Subcutaneous abdominal adipose tissue (tissue), 5 donors: Measurements from ENCODE around the gene SLC26A1.
"Not testable (repeated sequence)": the region's sequence is repeated elsewhere in the genome, so short reads cannot be mapped to it uniquely, and the experiment has no call there.

ENCODE experiments used
- H3K27ac ChIP-seq: one replicate; pipeline ENCODE4 v1.7.0; 2013; ENCODE audit warnings: low read depth, mild to moderate bottlenecking, inconsistent platforms, low read length, moderate library complexity
- H3K27me3 ChIP-seq, 5 donors: one replicate each; pipeline ENCODE4 v1.7.0; 2013; ENCODE audit warnings: low read length in 5 of 5, inconsistent platforms in 1 of 5; ENCODE audit not compliant: control insufficient read depth in 5 of 5, insufficient read depth in 4 of 5
- H3K36me3 ChIP-seq, 5 donors: one replicate each; pipeline ENCODE4 v1.7.0; 2013; ENCODE audit warnings: low read length in 5 of 5; ENCODE audit not compliant: control insufficient read depth in 5 of 5, insufficient read depth in 5 of 5
- H3K4me1 ChIP-seq, 5 donors: one replicate each; pipeline ENCODE4 v1.7.0; 2013; ENCODE audit warnings: low read length in 5 of 5, mild to moderate bottlenecking in 3 of 5, moderate library complexity in 1 of 5; ENCODE audit not compliant: control insufficient read depth in 5 of 5, insufficient read depth in 5 of 5
- H3K4me3 ChIP-seq, 5 donors: one replicate each; pipeline ENCODE4 v1.7.0; 2013; ENCODE audit warnings: low read length in 5 of 5, low read depth in 1 of 5
- H3K9ac ChIP-seq, 5 donors: one replicate each; pipeline ENCODE4 v1.7.0; 2013; ENCODE audit warnings: low read length in 5 of 5, mild to moderate bottlenecking in 4 of 5, moderate library complexity in 3 of 5
- H3K9me3 ChIP-seq, 5 donors: one replicate each; pipeline ENCODE4 v1.7.0; 2013; ENCODE audit warnings: low read length in 5 of 5; ENCODE audit not compliant: control insufficient read depth in 5 of 5
- donor health status: healthy.
- donor health status: healthy.
- donor health status: healthy.
- donor health status: healthy.
- donor health status: healthy.

Gene SLC26A1

DNA sequence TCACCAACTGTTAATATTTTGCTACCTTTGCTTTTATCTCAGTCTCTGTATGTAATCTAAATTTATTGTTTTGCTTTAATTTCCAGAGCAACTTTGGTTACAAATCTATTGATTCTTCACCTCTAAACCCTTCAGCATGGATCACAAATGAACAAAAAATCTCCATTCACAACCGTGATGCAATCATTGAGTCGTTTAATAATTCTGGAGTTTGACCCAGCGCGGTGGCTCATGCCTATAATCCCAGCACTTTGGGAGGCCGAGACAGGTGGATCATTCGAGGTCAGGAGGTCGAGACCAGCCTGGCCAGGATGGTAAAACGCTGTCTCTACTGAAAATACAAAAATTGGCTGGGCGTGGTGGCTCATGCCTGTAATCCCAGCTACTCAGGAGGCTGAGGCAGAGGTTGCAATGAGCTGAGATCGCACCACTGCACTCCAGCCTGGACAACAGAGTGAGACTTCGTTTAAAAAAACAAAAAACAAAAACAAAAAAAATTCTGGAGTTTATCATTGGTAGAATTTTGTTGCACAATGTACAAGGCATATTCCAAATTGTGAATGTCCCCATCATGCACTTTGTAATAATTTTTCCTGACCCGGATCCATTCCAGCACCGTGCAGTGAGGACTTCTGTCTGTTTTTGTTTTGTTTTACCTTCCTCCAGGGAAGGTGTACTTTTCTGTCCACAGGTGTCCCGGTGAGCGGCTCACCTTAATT is 8.7 kb downstream of the SLC26A1 start:
- Histone ChIP-seq H3K4me1 (peaks cover 4 to 42% (median 36%) of the 10 kb centered on the region in 5 donors), H3K4me3 (peak overlapping the region; percentile 35 to 64 (median 50)), H3K27ac (no peak overlapping the region), H3K36me3 (peaks cover 0 to 5% (median 2%) of the 10 kb centered on the region in 5 donors), H3K9ac (peak overlapping the region in 1 of 5 donors; percentile 8), H3K9me3 (no peaks in the 10 kb centered on the region), H3K27me3 (no peaks in the 10 kb centered on the region)

DNA sequence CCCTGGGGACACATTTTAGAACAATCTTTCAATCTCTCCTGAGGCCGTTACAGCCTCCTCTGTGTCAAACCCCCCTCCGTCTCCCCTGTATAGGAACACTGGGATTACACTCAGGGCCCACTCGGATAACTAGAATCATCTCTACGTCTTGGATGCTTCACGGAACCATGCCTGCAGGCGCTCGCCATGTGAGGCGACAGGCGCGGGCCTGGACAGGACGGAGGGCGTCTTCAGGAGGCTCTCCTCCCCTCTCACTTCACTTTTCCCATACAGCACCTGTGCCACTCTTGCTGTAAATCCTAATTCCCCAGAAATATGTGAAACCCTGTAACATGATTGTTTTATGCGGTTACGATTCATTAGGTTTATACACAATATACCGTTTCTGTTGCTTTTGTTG is 10.4 kb downstream of the SLC26A1 start:
- H3K4me3 ChIP-seq = no peak overlapping the region
- no peak overlapping the region for H3K9ac ChIP-seq
- peaks cover 4 to 41% (median 36%) of the 10 kb centered on the region in 5 donors for H3K4me1 ChIP-seq
- no peaks in the 10 kb centered on the region for H3K27me3 ChIP-seq
- no peaks in the 10 kb centered on the region for H3K9me3 ChIP-seq
- peaks cover 0 to 3% (median 0%) of the 10 kb centered on the region in 5 donors for H3K36me3 ChIP-seq
- no peak overlapping the region for H3K27ac ChIP-seq

DNA sequence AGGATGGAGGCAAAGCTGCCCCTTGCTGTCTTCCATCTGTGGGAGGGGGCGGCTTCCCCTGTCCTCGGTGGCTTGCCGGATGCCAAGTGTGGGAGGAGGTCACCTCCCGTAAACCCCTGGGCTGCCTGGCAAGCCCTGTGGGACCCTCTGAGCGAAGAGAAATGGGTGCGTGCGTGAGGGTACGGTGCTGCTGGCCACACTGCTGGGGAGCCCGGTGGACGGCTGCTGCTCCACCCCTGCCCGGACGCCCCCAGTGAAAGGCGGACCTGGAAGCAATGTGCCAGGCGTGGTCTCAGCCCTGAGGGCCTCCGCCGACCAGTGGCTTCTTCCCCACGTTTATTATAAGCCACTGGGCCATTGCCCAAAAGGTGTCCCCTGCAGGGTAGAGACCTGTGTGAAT is 10.9 kb downstream of the SLC26A1 start:
- no peak overlapping the region for H3K4me3 ChIP-seq
- H3K9ac ChIP-seq = no peak overlapping the region
- H3K36me3 ChIP-seq = peaks cover 0 to 3% (median 0%) of the 10 kb centered on the region in 5 donors
- H3K4me1 ChIP-seq = peaks cover 4 to 36% (median 31%) of the 10 kb centered on the region in 5 donors
- H3K9me3 ChIP-seq = no peaks in the 10 kb centered on the region
- no peak overlapping the region for H3K27ac ChIP-seq
- H3K27me3 ChIP-seq = no peaks in the 10 kb centered on the region

DNA sequence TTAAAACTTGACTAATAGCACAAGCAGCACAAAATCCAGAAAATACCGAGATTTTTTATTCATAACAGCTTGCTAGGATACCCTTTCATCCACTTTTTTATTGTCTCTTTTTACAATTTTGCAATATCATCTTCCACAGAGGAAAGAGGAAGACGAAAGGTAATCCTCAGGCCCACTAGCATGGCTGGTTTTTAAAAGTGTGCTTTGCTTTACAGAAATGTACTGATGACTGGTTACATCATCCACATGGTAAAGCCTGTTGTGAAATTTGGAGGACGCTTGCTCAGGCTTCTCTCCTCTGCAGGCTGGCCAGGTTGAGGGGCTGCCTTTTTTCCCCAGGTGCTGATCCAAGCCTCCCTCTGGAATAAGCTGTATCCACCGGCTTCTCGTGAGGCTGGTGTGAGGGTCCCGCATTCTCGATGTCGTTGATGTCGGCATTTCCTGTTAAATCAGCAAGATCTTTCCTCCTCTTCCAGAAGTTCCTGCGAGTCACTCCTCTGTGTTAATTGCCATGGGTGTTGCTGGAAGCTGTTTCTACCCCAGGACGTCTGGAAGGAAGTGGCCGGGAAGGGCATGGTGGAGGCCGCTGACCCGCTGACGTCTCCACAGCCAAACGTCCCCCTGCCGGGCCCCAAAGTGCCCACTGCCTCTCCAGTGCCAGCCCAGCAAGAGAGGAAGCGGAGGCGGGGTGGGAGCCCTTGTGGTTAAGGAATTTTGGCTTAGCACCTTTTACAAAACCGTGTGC is 14.1 kb downstream of the SLC26A1 start:
- Histone ChIP-seq H3K9me3 (no peaks in the 10 kb centered on the region), H3K4me1 (peaks cover 0 to 11% (median 10%) of the 10 kb centered on the region in 5 donors), H3K4me3 (no peak overlapping the region), H3K36me3 (peaks cover 0 to 3% (median 0%) of the 10 kb centered on the region in 5 donors), H3K27me3 (no peaks in the 10 kb centered on the region), H3K9ac (peak overlapping the region in 1 of 5 donors; percentile 8), H3K27ac (no peak overlapping the region)

DNA sequence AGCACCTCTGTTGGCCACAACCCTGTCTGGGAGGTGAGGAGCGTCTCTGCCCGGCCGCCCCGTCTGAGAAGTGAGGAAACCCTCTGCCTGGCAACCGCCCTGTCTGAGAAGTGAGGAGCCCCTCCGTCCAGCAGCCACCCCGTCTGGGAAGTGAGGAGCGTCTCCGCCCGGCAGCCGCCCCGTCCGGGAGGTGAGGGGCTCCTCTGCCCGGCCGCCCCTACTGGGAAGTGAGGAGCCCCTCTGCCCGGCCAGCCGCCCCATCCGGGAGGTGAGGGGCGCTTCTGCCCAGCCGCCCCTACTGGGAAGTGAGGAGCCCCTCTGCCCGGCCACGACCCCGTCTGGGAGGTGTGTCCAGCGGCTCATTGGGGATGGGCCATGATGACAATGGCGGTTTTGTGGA is 17.2 kb downstream of the SLC26A1 start:
- H3K4me1 ChIP-seq = peaks cover 4 to 36% (median 33%) of the 10 kb centered on the region in 5 donors
- not testable (repeated sequence) for H3K4me3 ChIP-seq, H3K27ac ChIP-seq, H3K9me3 ChIP-seq, H3K27me3 ChIP-seq, H3K9ac ChIP-seq, H3K36me3 ChIP-seq

DNA sequence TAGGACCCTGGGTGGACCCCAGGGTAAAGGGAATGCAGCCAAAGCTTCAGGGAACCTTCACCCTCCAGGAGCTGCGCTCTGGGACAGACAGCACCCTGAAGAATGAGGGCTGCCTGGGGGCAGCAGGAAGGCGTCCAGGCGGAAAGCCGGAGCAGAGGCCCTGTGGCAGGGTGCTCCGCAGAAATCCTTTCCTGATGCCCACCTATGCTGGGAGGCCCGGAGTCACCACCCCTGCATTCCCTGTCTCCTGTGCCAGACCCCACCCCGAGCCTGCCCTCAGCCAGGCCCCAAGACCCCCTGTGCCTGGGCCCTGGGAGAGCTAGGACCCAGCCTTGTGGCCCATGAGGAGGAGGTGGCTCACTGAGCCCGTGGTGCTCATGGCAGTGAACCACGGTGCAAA is 18.5 kb downstream of the SLC26A1 start:
- H3K27ac ChIP-seq = no peak overlapping the region
- no peak overlapping the region for H3K9ac ChIP-seq
- H3K4me3 ChIP-seq = no peak overlapping the region
- no peaks in the 10 kb centered on the region for H3K27me3 ChIP-seq
- H3K36me3 ChIP-seq = peaks cover 0 to 3% (median 0%) of the 10 kb centered on the region in 5 donors
- H3K4me1 ChIP-seq = peaks cover 4 to 40% (median 37%) of the 10 kb centered on the region in 5 donors
- H3K9me3 ChIP-seq = no peaks in the 10 kb centered on the region

DNA sequence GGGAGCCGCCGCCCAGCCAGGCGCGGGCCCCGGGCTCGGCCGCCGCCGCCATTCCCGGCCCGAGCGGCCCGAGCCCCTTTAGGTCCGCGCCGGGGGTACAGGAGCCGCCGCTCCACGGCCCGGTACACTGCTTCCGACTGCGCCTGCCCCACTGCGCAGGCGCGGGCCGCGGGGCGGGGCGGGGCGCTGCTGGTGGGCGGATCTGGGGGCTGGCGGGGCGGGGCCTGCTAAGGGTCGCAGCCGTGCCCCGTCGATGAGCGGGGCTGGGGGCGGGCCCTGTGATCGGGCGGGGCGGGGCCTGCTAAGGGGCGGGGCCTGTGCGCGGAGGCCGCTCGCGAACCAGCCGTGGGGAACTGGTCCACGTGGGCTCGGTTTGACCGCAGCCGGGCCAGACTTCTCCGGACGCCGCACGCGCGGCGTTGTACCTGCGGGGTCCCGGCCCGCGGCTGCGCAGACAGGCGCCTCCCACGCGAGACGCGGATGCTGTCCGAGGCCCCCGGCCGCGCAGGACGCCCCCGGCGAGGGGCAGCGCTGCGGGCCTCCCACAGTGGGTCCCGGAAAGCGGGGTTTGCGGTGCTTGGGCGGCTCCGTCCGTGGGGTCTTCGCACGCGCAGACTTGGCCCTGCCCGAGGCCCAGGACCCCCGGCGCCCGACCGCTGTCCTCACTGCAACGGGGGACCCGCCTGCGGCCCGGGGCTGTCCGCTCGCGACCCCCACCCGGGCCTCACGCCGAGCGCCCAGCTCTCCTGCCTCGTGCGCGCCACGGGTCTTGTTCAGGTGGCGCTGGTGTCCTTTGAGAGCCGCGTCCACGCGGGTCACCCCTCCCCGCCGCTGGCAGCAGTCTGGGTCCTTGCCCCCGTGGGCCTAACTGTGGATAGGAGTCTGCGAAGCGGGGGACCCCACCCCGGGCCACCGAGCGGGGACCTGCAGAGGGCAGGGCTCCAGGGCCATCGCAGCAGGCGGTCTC is 19.5 kb downstream of the SLC26A1 start, which contains the start of gene DGKQ:
Gene DGKQ (minus strand): TSS at position 139 of the 967 bp plus-strand sequence. CDS start 87 bp downstream, at position 52.
- peak within 1 kb of the TSS in 4 of 5 donors; percentile 63 to 79 (median 72) for H3K9ac ChIP-seq
- peaks cover 0 to under 1% (median 0%) of the 10 kb centered on the region in 5 donors for H3K27me3 ChIP-seq
- H3K27ac ChIP-seq = no peak within 1 kb of the TSS
- H3K4me3 ChIP-seq = peak within 1 kb of the TSS; percentile 55 to 83 (median 76)
- H3K4me1 ChIP-seq = peaks cover 4 to 32% (median 28%) of the 10 kb centered on the region in 5 donors
- H3K36me3 ChIP-seq = peaks cover 0 to 3% (median 0%) of the 10 kb centered on the region in 5 donors
- H3K9me3 ChIP-seq = no peaks in the 10 kb centered on the region

DNA sequence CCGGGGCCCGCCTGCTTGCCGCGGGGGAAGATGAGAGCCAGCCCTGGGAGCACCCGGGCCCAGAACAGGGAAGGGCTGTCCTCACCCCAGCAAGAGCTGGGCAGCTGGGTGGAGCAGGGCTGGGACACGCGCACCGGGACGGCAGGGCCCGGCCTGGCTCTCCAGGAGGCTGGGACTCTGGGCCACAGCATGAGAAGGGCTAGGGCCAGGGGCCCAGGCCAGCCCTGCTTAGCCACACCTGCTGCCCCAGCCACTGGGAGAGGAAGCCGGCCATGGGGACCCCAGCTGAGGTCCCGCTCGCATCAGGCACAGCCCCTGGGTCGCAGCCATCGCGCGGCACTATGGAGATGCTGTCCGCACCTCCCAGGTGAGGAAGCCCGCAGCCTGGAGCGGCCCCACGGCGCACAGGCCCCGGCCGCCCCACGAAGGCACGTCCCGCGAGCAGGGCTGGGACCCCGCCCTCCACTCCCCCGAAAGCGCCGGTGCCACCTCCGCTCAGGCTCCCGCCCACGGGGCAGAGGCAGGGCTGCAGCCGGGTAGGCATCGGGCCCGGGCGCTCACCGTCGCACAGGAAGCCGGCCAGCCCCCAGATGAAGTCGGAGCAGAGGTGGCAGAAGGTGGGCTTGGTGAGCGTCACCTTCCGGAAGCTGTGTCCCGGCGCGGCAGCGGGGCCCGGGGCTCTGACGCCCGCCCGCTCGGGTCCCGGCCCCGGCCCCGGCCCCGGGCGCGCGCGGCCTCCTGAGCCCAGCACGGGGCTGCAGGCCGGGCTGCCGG is 20.4 kb downstream of the SLC26A1 start:
- peaks cover 0 to 3% (median 0%) of the 10 kb centered on the region in 5 donors for H3K27me3 ChIP-seq
- no peaks in the 10 kb centered on the region for H3K9me3 ChIP-seq
- peaks cover 0 to 3% (median 0%) of the 10 kb centered on the region in 5 donors for H3K36me3 ChIP-seq
- H3K4me3 ChIP-seq = peak overlapping the region in 4 of 5 donors; percentile 64 to 83 (median 79)
- peak overlapping the region in 4 of 5 donors; percentile 63 to 79 (median 72) for H3K9ac ChIP-seq
- no peak overlapping the region for H3K27ac ChIP-seq
- peaks cover 4 to 32% (median 28%) of the 10 kb centered on the region in 5 donors for H3K4me1 ChIP-seq
